Stimulated activated CD4-positive, alpha-beta T cell treated with anti-CD3 and anti-CD28 coated beads, Interleukin-4, amount 100 ng/mL, for 1 hour (primary cell): Measurements from ENCODE around the gene IRF4.

Experiments
- DNase-seq: peaks from one replicate; pipeline ENCODE4 v3.0.0-alpha.2; 2020

The IRF4 gene

GRCh38 chr6:353642-354614 is 37.6 kb upstream of the IRF4 start:
- no peak for DNase-seq

GRCh38 chr6:354631-355280 is 36.8 kb upstream of the IRF4 start:
- no peak for DNase-seq

DNA sequence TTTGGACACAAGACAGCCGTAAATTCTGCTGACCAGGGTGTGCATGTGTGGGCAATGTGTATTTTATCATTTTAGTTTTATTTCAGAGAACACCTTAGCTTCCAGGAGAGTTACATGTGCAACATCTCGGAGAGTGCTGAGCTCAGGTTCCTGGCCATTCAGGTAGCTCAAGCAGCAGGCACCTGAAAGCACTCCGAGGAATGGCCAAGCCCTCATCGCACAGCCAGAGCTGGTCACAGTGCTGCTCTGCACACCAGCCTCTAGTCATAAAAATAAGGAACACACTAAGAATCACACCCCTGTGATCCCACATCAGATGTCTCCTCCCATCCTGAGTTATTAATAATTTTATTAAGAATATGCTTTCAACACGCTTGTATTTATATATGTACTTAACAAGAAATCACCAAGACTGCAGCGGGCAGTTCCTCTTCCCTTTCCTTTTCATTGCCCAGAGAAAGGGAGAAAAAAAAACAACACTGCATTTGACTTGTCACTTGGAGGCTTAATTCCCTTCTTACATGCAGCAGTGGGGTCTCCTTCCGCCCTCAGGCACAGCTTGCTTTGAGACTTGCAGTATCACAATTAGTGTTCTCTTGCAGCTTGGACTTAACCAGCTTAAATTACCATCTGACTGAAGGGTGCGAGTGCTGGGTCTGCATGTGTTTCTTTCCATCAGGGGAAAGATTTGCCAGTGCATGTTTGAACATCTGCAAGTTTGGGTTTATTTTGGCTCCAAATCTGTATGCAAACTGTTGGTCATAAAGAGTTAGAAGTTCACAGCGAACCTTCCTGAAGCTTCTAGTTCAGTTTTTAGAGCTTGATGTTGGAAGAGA is 36.0 kb upstream of the IRF4 start:
- no peak for DNase-seq

DNA sequence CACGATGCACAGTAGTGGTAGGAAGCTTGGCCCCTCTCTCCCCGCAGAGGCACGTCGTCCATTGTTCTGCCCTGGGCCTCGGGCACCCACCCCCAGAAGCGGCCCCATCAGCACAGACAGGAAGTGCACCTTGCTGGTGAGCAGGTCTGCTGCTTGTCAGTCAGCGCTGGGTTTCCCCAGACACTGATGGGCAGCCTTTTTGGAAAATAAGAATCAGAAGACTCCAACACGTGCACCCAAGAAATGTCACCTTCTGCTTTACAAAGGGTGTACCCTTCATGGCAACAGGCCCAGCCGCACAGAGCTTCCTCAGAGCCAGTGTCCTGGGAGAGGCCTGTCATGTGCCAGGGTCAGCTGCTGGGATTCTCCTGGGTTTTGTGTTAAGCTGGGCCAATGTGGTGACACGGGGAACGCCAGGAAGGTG is 34.7 kb upstream of the IRF4 start:
- no peak for DNase-seq

DNA sequence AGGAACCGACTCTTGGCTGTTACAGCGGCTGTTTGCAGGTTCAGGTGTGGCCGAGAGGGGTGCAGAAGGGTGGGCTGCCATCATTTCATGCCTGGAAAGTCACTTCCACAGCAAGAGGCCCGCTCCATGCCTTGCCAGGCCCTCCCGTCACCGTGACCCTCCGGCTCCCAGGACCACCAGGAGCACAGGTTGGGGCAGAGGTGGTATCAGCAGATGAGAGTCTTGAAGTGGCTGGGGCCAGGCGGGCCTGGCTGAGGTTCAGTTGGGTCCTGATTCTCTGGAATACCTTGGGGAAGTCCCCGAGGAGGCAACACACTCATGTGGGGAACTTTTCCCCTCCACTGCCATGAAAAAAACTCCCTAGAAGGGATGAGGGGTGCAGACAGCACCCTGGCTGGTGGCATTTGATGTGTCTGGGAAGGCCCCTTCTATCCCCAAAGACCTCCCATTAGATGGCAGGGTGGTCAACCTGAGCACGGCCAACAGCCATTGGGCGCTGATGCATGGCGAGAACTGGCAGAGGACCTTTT is 34.2 kb upstream of the IRF4 start:
- DNase-seq: no peak

GRCh38 chr6:357791-358341 is 33.7 kb upstream of the IRF4 start:
- no peak for DNase-seq

DNA sequence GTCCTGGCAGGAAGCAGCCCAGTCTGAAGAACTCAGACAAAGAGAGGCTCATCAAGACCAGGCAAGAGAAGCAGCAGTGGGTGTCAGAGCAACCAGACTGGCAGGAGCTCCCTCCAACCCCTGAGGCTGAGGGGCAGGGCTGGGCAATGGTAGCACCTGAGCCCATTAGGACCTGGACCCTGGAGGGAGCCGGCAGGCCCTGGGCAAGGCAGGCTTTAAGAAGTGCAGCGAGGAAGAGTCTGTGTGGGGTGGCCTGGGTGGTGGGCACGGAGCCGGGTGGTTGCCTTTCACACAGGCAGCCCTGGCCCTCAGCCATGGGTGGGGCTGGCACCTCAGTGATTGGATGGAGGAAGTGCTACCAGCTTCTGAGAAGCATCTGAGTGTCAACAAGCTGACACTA is 33.1 kb upstream of the IRF4 start:
- DNase-seq: no peak

- DNase-seq: no peak
Measured at GRCh38 chr6:358847-359246, 32.7 kb upstream of the IRF4 start.

GRCh38 chr6:359261-360035 is 32.1 kb upstream of the IRF4 start:
- no peak for DNase-seq

- no peak for DNase-seq
Measured at GRCh38 chr6:360349-360748, 31.2 kb upstream of the IRF4 start.

GRCh38 chr6:360764-361373 is 30.7 kb upstream of the IRF4 start:
- no peak for DNase-seq

- no peak for DNase-seq
Measured at GRCh38 chr6:361411-362132, 30.0 kb upstream of the IRF4 start.

GRCh38 chr6:362231-362923 is 29.2 kb upstream of the IRF4 start:
- DNase-seq: no peak

GRCh38 chr6:362924-363249 is 28.7 kb upstream of the IRF4 start:
- DNase-seq: no peak

DNA sequence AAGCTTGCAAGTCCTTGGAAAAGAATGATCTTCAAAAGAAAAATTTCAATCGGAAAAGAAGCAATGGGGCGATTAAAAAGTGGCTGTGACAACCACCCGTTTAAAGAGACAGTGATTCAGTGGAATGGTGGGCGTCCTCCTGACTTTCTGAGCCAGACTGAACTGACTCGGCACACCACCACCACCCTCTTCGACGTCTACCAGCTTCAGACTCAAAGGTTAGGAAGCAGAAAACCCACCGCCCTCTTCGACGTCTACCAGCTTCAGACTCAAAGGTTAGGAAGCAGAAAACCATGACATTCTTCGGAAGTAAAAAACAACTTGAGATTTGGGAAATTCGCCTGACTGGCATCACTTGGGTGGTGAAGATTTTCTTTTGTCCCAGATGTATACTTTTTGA is 28.3 kb upstream of the IRF4 start:
- no peak for DNase-seq

GRCh38 chr6:363909-364308 is 27.6 kb upstream of the IRF4 start:
- no peak for DNase-seq

- no peak for DNase-seq
Measured at GRCh38 chr6:364609-365540, 26.7 kb upstream of the IRF4 start.

GRCh38 chr6:365835-366234 is 25.7 kb upstream of the IRF4 start:
- DNase-seq: no peak
